Thoracic aorta (tissue), 2 donors: Measurements from ENCODE around the gene NDOR1. TPM values are rescaled to one million over a fixed set of nuclear protein-coding genes. Genes with fewer than 3 reads are reported as not detected.
"Not testable (repeated sequence)": the region's sequence is repeated elsewhere in the genome, so short reads cannot be mapped to it uniquely, and the experiment has no call there.

Experiments
- ATAC-seq: fragments of 150-250 bp; one replicate; pipeline ENCODE4 v1.8.0; 2017; ENCODE audit warnings: low read depth; ENCODE audit not compliant: insufficient number of reproducible peaks, low FRiP score
- DNase-seq: peaks from one replicate; pipeline ENCODE4 v3.0.0-alpha.2; 2020; ENCODE audit warnings: low spot score
- H3K27ac ChIP-seq, 2 donors: fragments of 200-600 bp; sonication (generic); 1 replicate in 1 of 2; 2 replicates in 1 of 2; pipeline ENCODE4 v1.5.1; 2016; ENCODE audit warnings: mild to moderate bottlenecking in 2 of 2, moderate library complexity in 2 of 2
- H3K27me3 ChIP-seq: fragments of 200-600 bp; sonication (generic); replicated peaks from 2 replicates; pipeline ENCODE4 v1.6.0; 2016; ENCODE audit warnings: mild to moderate bottlenecking; ENCODE audit not compliant: insufficient read depth
- H3K36me3 ChIP-seq: fragments of 200-600 bp; sonication (generic); one replicate; pipeline ENCODE4 v1.5.1; 2016
- H3K4me1 ChIP-seq, 2 donors: fragments of 200-600 bp; sonication (generic); 1 replicate in 1 of 2; 2 replicates in 1 of 2; pipeline versions ENCODE4 v1.5.1 to v1.6.0; 2016; ENCODE audit warnings: low read depth in 2 of 2, mild to moderate bottlenecking in 1 of 2; ENCODE audit not compliant: control insufficient read depth in 1 of 2
- H3K4me3 ChIP-seq: fragments of 200-600 bp; sonication (generic); 2 replicates; pipeline ENCODE4 v1.5.1; 2016; ENCODE audit warnings: mild to moderate bottlenecking
- H3K9me3 ChIP-seq: fragments of 200-600 bp; sonication (generic); 2 replicates; pipeline ENCODE4 v1.5.1; 2016
- total RNA-seq, 2 donors: library from RNA; depleted of rRNA; stranded (reverse); fragments of >200 nt; gene quantifications; one replicate each; pipeline versions ENCODE4 v1.1.0 to v1.2.3, GENCODE V29; 2016
- TF ChIP-seq, protein P1 (sequence below): fragments of 200-600 bp; sonication (generic); IDR thresholded peaks from one replicate; pipeline ENCODE4 v1.5.1; 2019; ENCODE audit warnings: antibody characterized with exemption

NDOR1 gene
- total RNA-seq, 2 donors from 2014 or later, result 13.3 to 17.7 TPM

- Histone ChIP-seq H3K36me3 (no peaks in the 10 kb centered on the region), H3K4me3 (peak overlapping the region; percentile 32), H3K4me1 (peaks cover 3 to 29% of the 10 kb centered on the region in 2 donors), H3K27ac (no peak overlapping the region), H3K9me3 (no peaks in the 10 kb centered on the region), H3K27me3 (no peaks in the 10 kb centered on the region)
- DNase-seq, result peak; percentile 45
- TF ChIP-seq, protein P1, sequence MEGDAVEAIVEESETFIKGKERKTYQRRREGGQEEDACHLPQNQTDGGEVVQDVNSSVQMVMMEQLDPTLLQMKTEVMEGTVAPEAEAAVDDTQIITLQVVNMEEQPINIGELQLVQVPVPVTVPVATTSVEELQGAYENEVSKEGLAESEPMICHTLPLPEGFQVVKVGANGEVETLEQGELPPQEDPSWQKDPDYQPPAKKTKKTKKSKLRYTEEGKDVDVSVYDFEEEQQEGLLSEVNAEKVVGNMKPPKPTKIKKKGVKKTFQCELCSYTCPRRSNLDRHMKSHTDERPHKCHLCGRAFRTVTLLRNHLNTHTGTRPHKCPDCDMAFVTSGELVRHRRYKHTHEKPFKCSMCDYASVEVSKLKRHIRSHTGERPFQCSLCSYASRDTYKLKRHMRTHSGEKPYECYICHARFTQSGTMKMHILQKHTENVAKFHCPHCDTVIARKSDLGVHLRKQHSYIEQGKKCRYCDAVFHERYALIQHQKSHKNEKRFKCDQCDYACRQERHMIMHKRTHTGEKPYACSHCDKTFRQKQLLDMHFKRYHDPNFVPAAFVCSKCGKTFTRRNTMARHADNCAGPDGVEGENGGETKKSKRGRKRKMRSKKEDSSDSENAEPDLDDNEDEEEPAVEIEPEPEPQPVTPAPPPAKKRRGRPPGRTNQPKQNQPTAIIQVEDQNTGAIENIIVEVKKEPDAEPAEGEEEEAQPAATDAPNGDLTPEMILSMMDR, result peak; percentile 99
- ATAC-seq, result no peak
Observed at GRCh38 chr9:137236238-137236935, 30.9 kb downstream of the NDOR1 start.

GRCh38 chr9:137236936-137237421, 31.5 kb downstream of the NDOR1 start:
- no peak overlapping the region for H3K4me3 ChIP-seq
- TF ChIP-seq, protein P1, result no peak
- H3K36me3 ChIP-seq, result no peaks in the 10 kb centered on the region
- peaks cover 3 to 32% of the 10 kb centered on the region in 2 donors for H3K4me1 ChIP-seq
- H3K27me3 ChIP-seq, result no peaks in the 10 kb centered on the region
- H3K9me3 ChIP-seq, result no peaks in the 10 kb centered on the region
- ATAC-seq (no peak), DNase-seq (no peak)
- no peak overlapping the region for H3K27ac ChIP-seq

GRCh38 chr9:137237759-137238726, 32.5 kb downstream of the NDOR1 start:
- Histone ChIP-seq H3K4me3 (no peak overlapping the region), H3K27ac (no peak overlapping the region), H3K4me1 (peaks cover 9 to 43% of the 10 kb centered on the region in 2 donors), H3K9me3 (no peaks in the 10 kb centered on the region), H3K27me3 (no peaks in the 10 kb centered on the region), H3K36me3 (peaks cover 5% of the 10 kb centered on the region)
- ATAC-seq (no peak), DNase-seq (no peak)
- TF ChIP-seq, protein P1, result no peak

- not testable (repeated sequence) for H3K9me3 ChIP-seq, DNase-seq, H3K27me3 ChIP-seq, ATAC-seq
- Histone ChIP-seq H3K36me3 (peaks cover 12% of the 10 kb centered on the region), H3K4me3 (peak overlapping the region; percentile 84), H3K4me1 (peaks cover 9 to 48% of the 10 kb centered on the region in 2 donors), H3K27ac (peak overlapping the region; percentile 90)
Observed at GRCh38 chr9:137239541-137240200, 34.2 kb downstream of the NDOR1 start.

DNA sequence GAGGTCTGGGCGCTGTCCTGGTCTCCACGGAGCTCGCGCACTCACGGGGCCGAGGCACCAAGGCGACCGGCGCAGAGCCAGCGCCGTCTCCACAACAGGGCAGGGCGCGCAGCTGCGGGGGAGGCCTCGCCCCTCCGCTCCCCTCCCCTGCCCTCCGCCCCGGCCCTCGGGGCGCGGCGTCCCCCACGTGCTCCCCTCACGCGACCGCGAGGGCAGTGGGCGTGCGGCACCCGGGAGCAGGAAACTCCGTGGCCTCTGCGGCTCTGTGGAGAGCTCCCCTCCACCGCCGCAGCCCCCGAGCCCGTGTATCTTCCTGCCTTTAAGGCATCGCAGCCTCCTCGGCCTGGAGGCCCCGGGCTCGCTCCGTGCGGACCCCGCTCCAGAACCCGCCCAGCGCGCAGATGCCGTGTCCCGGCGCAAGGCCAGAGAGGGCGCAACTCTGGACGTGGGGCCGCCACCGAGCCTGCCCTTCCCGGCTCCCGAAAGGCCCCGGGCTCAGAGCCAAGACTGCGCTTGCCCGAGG, 34.9 kb downstream of the NDOR1 start:
- TF ChIP-seq, protein P1, result no peak
- no peak for DNase-seq
- H3K4me1 ChIP-seq, result peaks cover 9 to 48% of the 10 kb centered on the region in 2 donors

More for the DNA sequence above, 34.9 kb downstream of the NDOR1 start:
- H3K27ac ChIP-seq, result peak overlapping the region; percentile 90
- H3K4me3 ChIP-seq, result peak overlapping the region; percentile 84
- peaks cover 12% of the 10 kb centered on the region for H3K36me3 ChIP-seq
- no peaks in the 10 kb centered on the region for H3K9me3 ChIP-seq
- no peak for ATAC-seq
- H3K27me3 ChIP-seq, result no peaks in the 10 kb centered on the region
